Duodenal mucosa (tissue), 2 donors: ENCODE measurements around the gene CCT2.

Experiments used
- H3K27ac ChIP-seq: one replicate; pipeline ENCODE4 v1.7.0; 2013; ENCODE audit warnings: low read depth, low read length
- H3K27me3 ChIP-seq, 2 donors: one replicate each; pipeline ENCODE4 v1.7.0; 2013; ENCODE audit warnings: low read length in 2 of 2, control low read depth in 1 of 2; ENCODE audit not compliant: insufficient read depth in 2 of 2, control insufficient read depth in 1 of 2
- H3K36me3 ChIP-seq, 2 donors: one replicate each; pipeline ENCODE4 v1.7.0; 2013; ENCODE audit warnings: low read length in 2 of 2, control low read depth in 1 of 2; ENCODE audit not compliant: insufficient read depth in 2 of 2, control insufficient read depth in 1 of 2
- H3K4me1 ChIP-seq, 2 donors: one replicate each; pipeline ENCODE4 v1.7.0; 2013; ENCODE audit warnings: low read length in 2 of 2, control low read depth in 1 of 2; ENCODE audit not compliant: insufficient read depth in 2 of 2, control insufficient read depth in 1 of 2
- H3K4me3 ChIP-seq, 2 donors: one replicate each; pipeline ENCODE4 v1.7.0; 2013; ENCODE audit warnings: low read length in 2 of 2, low read depth in 1 of 2
- H3K9ac ChIP-seq, 2 donors: one replicate each; pipeline ENCODE4 v1.7.0; 2013; ENCODE audit warnings: low read length in 2 of 2, low read depth in 1 of 2
- H3K9me3 ChIP-seq, 2 donors: one replicate each; pipeline ENCODE4 v1.7.0; 2013; ENCODE audit warnings: low read length in 2 of 2, control low read depth in 1 of 2; ENCODE audit not compliant: control insufficient read depth in 1 of 2

Gene CCT2

GRCh38 chr12:69556383-69556782, 28.9 kb upstream of the CCT2 start:
- Histone ChIP-seq H3K4me3 (no peak overlapping the region), H3K4me1 (peaks cover 3 to 7% of the 10 kb centered on the region in 2 donors), H3K27ac (no peak overlapping the region), H3K9me3 (no peaks in the 10 kb centered on the region), H3K9ac (no peak overlapping the region), H3K36me3 (no peaks in the 10 kb centered on the region), H3K27me3 (no peaks in the 10 kb centered on the region)

DNA sequence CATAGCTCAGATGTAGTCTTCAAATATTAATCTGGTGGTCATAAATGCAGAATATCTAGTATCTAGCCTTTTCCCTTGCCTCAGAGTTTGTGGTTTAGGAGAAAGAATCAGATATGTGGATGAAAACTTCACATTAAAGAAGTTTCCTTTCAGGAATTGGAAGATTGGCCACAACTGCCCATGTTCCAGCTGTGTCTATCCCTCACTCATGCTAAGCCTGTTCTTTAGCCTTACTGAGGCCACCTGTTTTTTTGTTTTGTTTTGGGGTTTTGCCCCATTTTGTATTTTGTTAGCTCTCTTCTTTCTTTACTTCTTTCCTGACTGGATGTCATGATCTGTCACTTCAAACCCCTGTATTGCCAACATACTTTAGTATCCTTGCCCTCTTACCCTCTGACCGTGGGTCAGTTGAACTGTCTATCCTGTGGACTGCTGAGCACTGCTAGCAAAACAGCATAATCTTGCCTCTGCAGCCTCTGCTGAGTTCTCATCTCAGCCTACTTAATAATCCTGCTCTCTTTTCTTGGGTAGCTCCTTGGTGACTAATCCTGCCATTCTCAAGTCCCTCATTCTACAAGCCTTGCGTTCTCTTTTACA, 22.0 kb upstream of the CCT2 start:
- Histone ChIP-seq H3K27me3 (no peaks in the 10 kb centered on the region), H3K4me3 (no peak overlapping the region), H3K9ac (no peak overlapping the region), H3K36me3 (peaks cover 4 to 19% of the 10 kb centered on the region in 2 donors), H3K4me1 (no peaks in the 10 kb centered on the region), H3K9me3 (no peaks in the 10 kb centered on the region), H3K27ac (no peak overlapping the region)

- no peaks in the 10 kb centered on the region for H3K9me3 ChIP-seq
- H3K27ac ChIP-seq: no peak overlapping the region
- H3K9ac ChIP-seq: no peak overlapping the region
- no peak overlapping the region for H3K4me3 ChIP-seq
- no peaks in the 10 kb centered on the region for H3K27me3 ChIP-seq
- H3K4me1 ChIP-seq: no peaks in the 10 kb centered on the region
- H3K36me3 ChIP-seq: peaks cover 13 to 26% of the 10 kb centered on the region in 2 donors
Measured at GRCh38 chr12:69566603-69567002, 18.7 kb upstream of the CCT2 start.

DNA sequence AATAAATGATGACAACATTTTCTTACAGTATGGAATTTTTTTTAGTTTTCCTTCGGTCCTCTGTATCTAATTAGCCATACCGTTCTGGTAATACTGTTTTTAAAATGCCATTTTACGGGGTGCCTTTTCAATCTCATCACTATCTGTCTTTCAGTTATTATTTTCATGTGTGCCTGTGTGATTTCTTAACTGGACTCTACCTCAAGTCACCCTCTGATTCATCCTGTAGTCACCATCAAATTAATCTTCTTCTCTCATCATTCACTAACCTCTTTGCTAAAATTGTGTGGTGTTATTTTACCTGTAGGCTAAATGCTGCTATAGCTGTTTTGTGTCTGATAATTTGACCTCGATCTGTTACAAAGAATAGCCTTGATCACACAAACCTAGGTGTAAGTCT, 16.0 kb upstream of the CCT2 start:
- Histone ChIP-seq H3K4me3 (no peak overlapping the region), H3K36me3 (peaks cover 19 to 31% of the 10 kb centered on the region in 2 donors), H3K9me3 (no peaks in the 10 kb centered on the region), H3K4me1 (no peaks in the 10 kb centered on the region), H3K27ac (no peak overlapping the region), H3K27me3 (no peaks in the 10 kb centered on the region), H3K9ac (no peak overlapping the region)

- Histone ChIP-seq H3K9me3 (no peaks in the 10 kb centered on the region), H3K36me3 (peaks cover 24 to 39% of the 10 kb centered on the region in 2 donors), H3K27me3 (no peaks in the 10 kb centered on the region), H3K4me3 (no peak overlapping the region), H3K4me1 (no peaks in the 10 kb centered on the region), H3K27ac (no peak overlapping the region), H3K9ac (no peak overlapping the region)
Measured at GRCh38 chr12:69570000-69570516, 15.2 kb upstream of the CCT2 start.

- no peaks in the 10 kb centered on the region for H3K27me3 ChIP-seq
- no peaks in the 10 kb centered on the region for H3K9me3 ChIP-seq
- no peak overlapping the region for H3K9ac ChIP-seq
- H3K27ac ChIP-seq: no peak overlapping the region
- H3K4me1 ChIP-seq: no peaks in the 10 kb centered on the region
- H3K4me3 ChIP-seq: no peak overlapping the region
- H3K36me3 ChIP-seq: peaks cover 29 to 42% of the 10 kb centered on the region in 2 donors
Measured at GRCh38 chr12:69570545-69571399, 14.5 kb upstream of the CCT2 start.

DNA sequence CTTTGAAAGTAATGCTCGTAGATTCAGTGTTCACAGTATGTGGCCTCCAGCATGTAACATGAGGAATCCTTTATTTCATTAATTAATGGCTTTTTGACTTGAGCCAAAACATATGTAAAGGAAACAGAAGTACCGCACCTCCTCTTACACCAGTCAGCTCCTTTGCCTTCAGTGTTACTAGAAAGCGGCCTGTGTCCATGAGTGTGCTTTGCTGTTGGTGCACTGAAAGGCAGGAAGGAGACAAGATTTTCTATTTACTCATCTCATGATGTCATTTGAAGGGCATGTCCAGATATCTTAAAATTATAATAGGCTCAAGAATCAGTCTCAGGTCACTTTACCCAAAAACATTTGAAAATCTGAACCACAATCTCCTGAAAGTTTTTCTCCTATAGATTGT, 9.9 kb upstream of the CCT2 start:
- H3K36me3 ChIP-seq: peaks cover 24 to 34% of the 10 kb centered on the region in 2 donors

GRCh38 chr12:69578283-69578682, 7.0 kb upstream of the CCT2 start:
- Histone ChIP-seq H3K36me3 (peaks cover 12 to 24% of the 10 kb centered on the region in 2 donors), H3K27me3 (no peaks in the 10 kb centered on the region), H3K4me3 (no peak overlapping the region), H3K9me3 (no peaks in the 10 kb centered on the region), H3K4me1 (no peaks in the 10 kb centered on the region), H3K27ac (no peak overlapping the region), H3K9ac (no peak overlapping the region)

More for the DNA sequence above, 9.9 kb upstream of the CCT2 start:
- no peak overlapping the region for H3K9ac ChIP-seq
- H3K4me1 ChIP-seq: no peaks in the 10 kb centered on the region
- H3K27ac ChIP-seq: no peak overlapping the region
- H3K4me3 ChIP-seq: no peak overlapping the region
- no peaks in the 10 kb centered on the region for H3K9me3 ChIP-seq
- no peaks in the 10 kb centered on the region for H3K27me3 ChIP-seq

GRCh38 chr12:69579029-69579428, 6.2 kb upstream of the CCT2 start:
- H3K4me1 ChIP-seq: no peaks in the 10 kb centered on the region
- no peak overlapping the region for H3K27ac ChIP-seq
- no peaks in the 10 kb centered on the region for H3K27me3 ChIP-seq
- H3K36me3 ChIP-seq: peaks cover 12 to 18% of the 10 kb centered on the region in 2 donors
- H3K9ac ChIP-seq: no peak overlapping the region
- H3K4me3 ChIP-seq: no peak overlapping the region
- no peaks in the 10 kb centered on the region for H3K9me3 ChIP-seq

- peaks cover 4 to 8% of the 10 kb centered on the region in 2 donors for H3K36me3 ChIP-seq
- no peak overlapping the region for H3K9ac ChIP-seq
- no peak overlapping the region for H3K4me3 ChIP-seq
- no peaks in the 10 kb centered on the region for H3K27me3 ChIP-seq
- no peaks in the 10 kb centered on the region for H3K4me1 ChIP-seq
- no peaks in the 10 kb centered on the region for H3K9me3 ChIP-seq
- H3K27ac ChIP-seq: no peak overlapping the region
Measured at GRCh38 chr12:69580074-69580473, 5.2 kb upstream of the CCT2 start.
